Measurements from ENCODE around the gene CLDN4.
"Not testable (repeated sequence)": the region's sequence is repeated elsewhere in the genome, so short reads cannot be mapped to it uniquely, and the experiment has no call there.

CLDN4 gene

DNA sequence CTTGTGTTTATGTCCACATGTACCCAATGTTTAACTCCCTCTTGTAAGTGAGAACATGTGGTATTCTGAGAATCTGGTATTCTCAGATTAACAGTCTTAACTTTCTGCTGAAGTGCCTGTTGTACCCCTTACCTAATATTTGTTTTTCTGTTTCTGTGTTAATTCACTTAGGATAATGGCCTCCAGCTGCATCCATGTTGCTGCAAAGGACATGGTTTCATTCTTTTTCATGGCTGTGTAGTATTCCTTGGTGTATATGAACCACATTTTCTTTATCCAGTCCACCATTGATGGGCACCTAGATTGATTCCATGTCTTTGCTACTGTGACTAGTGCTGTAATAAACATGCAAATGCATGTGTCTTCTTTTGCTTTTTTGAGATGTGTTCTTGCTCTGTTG is 35.6 kb upstream of the CLDN4 start:
- not testable (repeated sequence) for H3K4me1 ChIP-seq (ENCODE audit: insufficient read depth, low read length, poor library complexity, severe bottlenecking); H3K4me2 ChIP-seq (ENCODE audit: low read depth, low read length, poor library complexity, severe bottlenecking); H3K4me3 ChIP-seq (ENCODE audit: low read length, poor library complexity, severe bottlenecking); H3K79me2 ChIP-seq (ENCODE audit: insufficient read depth, low read length); H3K27me3 ChIP-seq (ENCODE audit: insufficient read depth, low read length, poor library complexity, severe bottlenecking); H3K9me2 ChIP-seq (replicated peaks; ENCODE audit: low read depth, low read length); H3K9ac ChIP-seq (ENCODE audit: low read depth, low read length, poor library complexity, severe bottlenecking); H3K9me3 ChIP-seq (ENCODE audit: insufficient read depth, low read depth, low read length); H3K36me3 ChIP-seq (ENCODE audit: insufficient read depth, low read length); H4K20me1 ChIP-seq (ENCODE audit: insufficient read depth, low read length, poor library complexity, severe bottlenecking); H2AFZ ChIP-seq (ENCODE audit: low read length); H3F3A ChIP-seq (ENCODE audit: low read depth)

DNA sequence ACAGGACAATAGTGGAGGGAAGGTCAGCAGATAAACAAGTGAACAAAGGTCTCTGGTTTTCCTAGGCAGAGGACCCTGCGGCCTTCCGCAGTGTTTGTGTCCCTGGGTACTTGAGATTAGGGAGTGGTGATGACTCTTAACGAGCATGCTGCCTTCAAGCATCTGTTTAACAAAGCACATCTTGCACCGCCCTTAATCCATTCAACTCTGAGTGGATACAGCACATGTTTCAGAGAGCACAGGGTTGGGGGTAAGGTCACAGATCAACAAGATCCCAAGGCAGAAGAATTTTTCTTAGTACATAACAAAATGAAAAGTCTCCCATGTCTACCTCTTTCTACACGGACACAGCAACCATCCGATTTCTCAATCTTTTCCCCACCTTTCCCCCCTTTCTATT is 34.1 kb upstream of the CLDN4 start:
- H3F3A ChIP-seq (ENCODE audit: low read depth); H2AFZ ChIP-seq (ENCODE audit: low read length); H3K9me2 ChIP-seq (replicated peaks; ENCODE audit: low read depth, low read length); H3K27me3 ChIP-seq (ENCODE audit: insufficient read depth, low read length, poor library complexity, severe bottlenecking); H3K4me1 ChIP-seq (ENCODE audit: insufficient read depth, low read length, poor library complexity, severe bottlenecking); H4K20me1 ChIP-seq (ENCODE audit: insufficient read depth, low read length, poor library complexity, severe bottlenecking); H3K4me2 ChIP-seq (ENCODE audit: low read depth, low read length, poor library complexity, severe bottlenecking); H3K79me2 ChIP-seq (ENCODE audit: insufficient read depth, low read length); H3K9me3 ChIP-seq (ENCODE audit: insufficient read depth, low read depth, low read length); H3K36me3 ChIP-seq (ENCODE audit: insufficient read depth, low read length); H3K4me3 ChIP-seq (ENCODE audit: low read length, poor library complexity, severe bottlenecking); H3K9ac ChIP-seq (ENCODE audit: low read depth, low read length, poor library complexity, severe bottlenecking): not testable (repeated sequence)

DNA sequence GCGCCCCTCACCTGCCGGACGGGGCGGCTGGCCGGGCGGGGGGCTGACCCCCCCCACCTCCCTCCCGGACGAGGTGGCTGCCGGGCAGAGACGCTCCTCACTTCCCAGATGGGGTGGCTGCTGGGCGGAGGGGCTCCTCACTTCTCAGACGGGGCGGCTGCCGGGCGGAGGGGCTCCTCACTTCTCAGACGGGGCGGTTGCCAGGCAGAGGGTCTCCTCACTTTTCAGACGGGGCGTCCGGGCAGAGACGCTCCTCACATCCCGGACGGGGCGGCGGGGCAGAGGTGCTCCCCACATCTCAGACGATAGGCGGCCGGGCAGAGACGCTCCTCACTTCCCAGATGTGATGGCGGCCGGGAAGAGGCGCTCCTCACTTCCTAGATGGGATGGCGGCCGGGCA is 33.6 kb upstream of the CLDN4 start:
- not testable (repeated sequence) for H3K9ac ChIP-seq (ENCODE audit: low read depth, low read length, poor library complexity, severe bottlenecking); H3K79me2 ChIP-seq (ENCODE audit: insufficient read depth, low read length); H3F3A ChIP-seq (ENCODE audit: low read depth); H4K20me1 ChIP-seq (ENCODE audit: insufficient read depth, low read length, poor library complexity, severe bottlenecking); H2AFZ ChIP-seq (ENCODE audit: low read length); H3K4me1 ChIP-seq (ENCODE audit: insufficient read depth, low read length, poor library complexity, severe bottlenecking); H3K4me3 ChIP-seq (ENCODE audit: low read length, poor library complexity, severe bottlenecking); H3K36me3 ChIP-seq (ENCODE audit: insufficient read depth, low read length); H3K27me3 ChIP-seq (ENCODE audit: insufficient read depth, low read length, poor library complexity, severe bottlenecking); H3K9me2 ChIP-seq (replicated peaks; ENCODE audit: low read depth, low read length); H3K9me3 ChIP-seq (ENCODE audit: insufficient read depth, low read depth, low read length); H3K4me2 ChIP-seq (ENCODE audit: low read depth, low read length, poor library complexity, severe bottlenecking)

DNA sequence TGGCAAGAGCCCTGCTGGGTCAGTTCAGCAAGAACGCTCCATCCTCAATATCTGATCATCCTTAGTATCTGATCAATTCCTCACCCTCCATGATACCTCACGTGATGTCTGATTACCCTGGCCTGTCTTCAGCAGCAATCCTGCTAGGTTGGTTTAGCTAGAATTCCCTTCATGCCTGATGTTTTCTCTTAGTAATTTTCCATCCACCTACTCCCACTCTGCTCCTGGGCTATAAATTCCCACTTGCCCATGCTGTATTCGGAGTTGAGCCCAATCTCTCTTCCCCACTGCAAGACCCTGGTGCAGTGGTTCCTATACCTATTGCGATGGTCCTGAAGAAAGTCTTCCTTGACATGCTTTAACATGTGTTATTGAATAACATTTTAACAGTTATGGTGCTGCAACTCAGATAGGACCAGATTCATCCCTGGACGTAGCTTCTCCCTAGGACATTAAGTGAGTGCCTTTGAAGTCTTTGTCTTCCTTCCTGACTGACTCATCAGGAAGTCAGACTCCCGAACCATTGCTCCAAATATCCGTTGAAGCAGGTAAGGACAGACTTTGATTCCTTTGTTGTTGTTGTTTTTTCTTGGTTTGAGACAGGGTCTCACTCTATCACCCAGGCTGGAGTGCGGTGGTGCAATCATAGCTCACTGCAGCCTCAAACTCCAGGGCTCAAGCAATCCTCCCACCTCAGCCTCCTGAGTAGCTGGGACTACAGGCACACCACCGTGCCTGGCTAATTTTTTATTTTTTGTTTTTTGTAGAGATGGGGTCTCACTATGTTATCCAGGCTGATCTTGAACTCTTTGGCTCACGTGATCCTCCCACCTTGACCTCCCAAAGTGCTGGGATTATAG is 31.3 kb upstream of the CLDN4 start:
- Histone ChIP-seq H3K4me3 (ENCODE audit: low read length, poor library complexity, severe bottlenecking) (no peak overlapping the region), H3K9ac (ENCODE audit: low read depth, low read length, poor library complexity, severe bottlenecking) (no peak overlapping the region), H3F3A (ENCODE audit: low read depth) (no peaks in the 10 kb centered on the region), H3K27me3 (ENCODE audit: insufficient read depth, low read length, poor library complexity, severe bottlenecking) (no peaks in the 10 kb centered on the region), H4K20me1 (ENCODE audit: insufficient read depth, low read length, poor library complexity, severe bottlenecking) (no peaks in the 10 kb centered on the region), H3K9me3 (ENCODE audit: insufficient read depth, low read depth, low read length) (no peaks in the 10 kb centered on the region), H2AFZ (ENCODE audit: low read length) (no peak overlapping the region), H3K4me1 (ENCODE audit: insufficient read depth, low read length, poor library complexity, severe bottlenecking) (no peaks in the 10 kb centered on the region), H3K9me2 (replicated peaks; ENCODE audit: low read depth, low read length) (no peaks in the 10 kb centered on the region), H3K79me2 (ENCODE audit: insufficient read depth, low read length) (no peaks in the 10 kb centered on the region), H3K4me2 (ENCODE audit: low read depth, low read length, poor library complexity, severe bottlenecking) (no peak overlapping the region), H3K36me3 (ENCODE audit: insufficient read depth, low read length) (no peaks in the 10 kb centered on the region)
- TF ChIP-seq EZH2phosphoT487 (IDR thresholded peaks at IDR 0.05; ENCODE audit: borderline replicate concordance) = no peak
- TF ChIP-seq, protein P1, sequence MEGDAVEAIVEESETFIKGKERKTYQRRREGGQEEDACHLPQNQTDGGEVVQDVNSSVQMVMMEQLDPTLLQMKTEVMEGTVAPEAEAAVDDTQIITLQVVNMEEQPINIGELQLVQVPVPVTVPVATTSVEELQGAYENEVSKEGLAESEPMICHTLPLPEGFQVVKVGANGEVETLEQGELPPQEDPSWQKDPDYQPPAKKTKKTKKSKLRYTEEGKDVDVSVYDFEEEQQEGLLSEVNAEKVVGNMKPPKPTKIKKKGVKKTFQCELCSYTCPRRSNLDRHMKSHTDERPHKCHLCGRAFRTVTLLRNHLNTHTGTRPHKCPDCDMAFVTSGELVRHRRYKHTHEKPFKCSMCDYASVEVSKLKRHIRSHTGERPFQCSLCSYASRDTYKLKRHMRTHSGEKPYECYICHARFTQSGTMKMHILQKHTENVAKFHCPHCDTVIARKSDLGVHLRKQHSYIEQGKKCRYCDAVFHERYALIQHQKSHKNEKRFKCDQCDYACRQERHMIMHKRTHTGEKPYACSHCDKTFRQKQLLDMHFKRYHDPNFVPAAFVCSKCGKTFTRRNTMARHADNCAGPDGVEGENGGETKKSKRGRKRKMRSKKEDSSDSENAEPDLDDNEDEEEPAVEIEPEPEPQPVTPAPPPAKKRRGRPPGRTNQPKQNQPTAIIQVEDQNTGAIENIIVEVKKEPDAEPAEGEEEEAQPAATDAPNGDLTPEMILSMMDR (conservative IDR thresholded peaks at IDR 0.05; ENCODE audit: low read length) = no peak
